SU-DHL-6 (cell line): ENCODE results near the gene QKI.

Experiments
- H2AFZ ChIP-seq: fragments of 200-600 bp; sonication (generic); 2 replicates; pipeline ENCODE4 v1.6.1; 2014; ENCODE audit warnings: low read depth, mild to moderate bottlenecking, moderate library complexity, mixed read lengths, antibody characterized with exemption, low read length; ENCODE audit not compliant: severe bottlenecking
- H3F3A ChIP-seq: fragments of 200-600 bp; shearing (Covaris generic); 2 replicates; pipeline ENCODE4 v1.6.0; 2016; ENCODE audit warnings: antibody characterized with exemption, mild to moderate bottlenecking; ENCODE audit not compliant: insufficient read depth
- H3K27ac ChIP-seq: fragments of 200-600 bp; sonication (generic); 2 replicates; pipeline ENCODE4 v1.5.1; 2016; ENCODE audit warnings: low read depth, mild to moderate bottlenecking, low read length, moderate library complexity, mixed read lengths
- H3K27me3 ChIP-seq: fragments of 200-600 bp; sonication (generic), shearing (Covaris generic); 2 replicates; pipeline ENCODE4 v1.6.0; 2014; ENCODE audit warnings: mild to moderate bottlenecking, low read length
- H3K36me3 ChIP-seq: fragments of 200-600 bp; sonication (generic); 2 replicates; pipeline ENCODE4 v1.6.1; 2014; ENCODE audit warnings: mild to moderate bottlenecking, low read length, mixed read lengths
- H3K4me2 ChIP-seq: fragments of 300-600, 200-600 bp; shearing (Covaris generic), sonication (generic); 2 replicates; pipeline ENCODE4 v1.6.0; 2014; ENCODE audit warnings: low read length, low read depth, mild to moderate bottlenecking; ENCODE audit not compliant: poor library complexity, severe bottlenecking
- H3K4me3 ChIP-seq: fragments of 200-600 bp; sonication (generic); 2 replicates; pipeline ENCODE4 v1.5.1; 2014; ENCODE audit warnings: antibody characterized with exemption, low read length, mild to moderate bottlenecking, mixed read lengths; ENCODE audit not compliant: insufficient read depth, poor library complexity, severe bottlenecking
- H3K79me2 ChIP-seq: fragments of 200-600 bp; sonication (generic); 2 replicates; pipeline ENCODE4 v1.6.1; 2014; ENCODE audit warnings: mild to moderate bottlenecking, low read length, moderate library complexity; ENCODE audit not compliant: insufficient read depth
- H3K9ac ChIP-seq: fragments of 200-600 bp; sonication (generic); 2 replicates; pipeline ENCODE4 v1.7.0; 2014; ENCODE audit warnings: mild to moderate bottlenecking, low read length
- H3K9me2 ChIP-seq: fragments of 200-600 bp; sonication (generic); replicated peaks from 2 replicates; pipeline ENCODE4 v1.6.1; 2014; ENCODE audit warnings: low read length; ENCODE audit not compliant: insufficient read depth
- H3K9me3 ChIP-seq: fragments of 200-600 bp; sonication (generic); 2 replicates; pipeline ENCODE4 v1.6.1; 2014; ENCODE audit warnings: low read length, mixed read lengths; ENCODE audit not compliant: insufficient read depth
- H4K20me1 ChIP-seq: fragments of 200-600 bp; sonication (generic); 2 replicates; pipeline ENCODE4 v1.6.1; 2014; ENCODE audit warnings: low read depth, mild to moderate bottlenecking, antibody characterized with exemption, low read length, moderate library complexity, mixed read lengths
- EZH2phosphoT487 ChIP-seq: fragments of 200-600 bp; sonication (generic), shearing (Covaris generic); conservative IDR thresholded peaks from 2 replicates; pipeline ENCODE4 v1.6.1; 2018; ENCODE audit warnings: mild to moderate bottlenecking, antibody characterized with exemption, low read length, moderate library complexity, mixed read lengths
- TF ChIP-seq, protein P1 (sequence below): fragments of 200-600 bp; sonication (generic); IDR thresholded peaks from one replicate; pipeline ENCODE4 v1.5.1; 2017; ENCODE audit warnings: antibody characterized with exemption, mild to moderate bottlenecking, low read length, moderate library complexity; ENCODE audit not compliant: insufficient read depth, poor library complexity, severe bottlenecking

The QKI gene

DNA sequence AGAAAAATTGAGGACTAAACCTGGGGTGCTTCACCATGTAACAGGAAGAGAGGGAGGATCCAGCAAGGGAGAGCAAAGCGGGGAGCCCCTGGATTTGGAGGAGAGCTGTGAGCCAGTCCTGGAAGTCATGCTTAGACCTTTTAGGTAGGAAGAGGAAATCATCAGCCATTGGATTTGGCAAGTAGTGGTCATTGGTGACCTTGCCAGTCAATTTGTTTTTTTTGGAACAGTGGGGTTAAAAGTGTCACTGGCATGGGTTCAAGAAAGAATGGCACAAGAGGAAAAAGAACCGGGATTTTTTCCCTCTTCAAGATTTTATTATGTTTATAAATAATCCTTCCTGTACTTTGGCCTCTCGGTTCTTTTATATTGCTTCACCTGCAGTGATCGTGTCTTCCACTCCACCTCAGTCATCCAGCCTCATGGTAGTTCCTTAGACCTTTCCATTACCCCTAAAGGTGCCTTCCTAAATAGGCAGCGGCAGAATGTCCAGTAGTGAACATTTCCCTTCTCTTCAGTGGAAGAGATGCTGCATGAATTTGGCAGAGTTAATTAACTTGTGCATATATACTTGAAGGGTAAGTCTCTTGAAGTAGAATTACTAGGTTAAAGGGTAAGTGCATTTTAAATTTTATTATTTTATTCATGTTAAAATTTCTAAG is 124.7 kb downstream of the QKI start:
- H3K9me2 ChIP-seq, result no peaks in the 10 kb centered on the region
- no peak overlapping the region for H3K27ac ChIP-seq
- H3K79me2 ChIP-seq, result no peaks in the 10 kb centered on the region; the same call in none of the 2 replicates
- H3K9me3 ChIP-seq, result no peaks in the 10 kb centered on the region
- H4K20me1 ChIP-seq, result peaks cover 4% of the 10 kb centered on the region; the same call in 1 of the 2 replicates
- H2AFZ ChIP-seq, result no peak overlapping the region
- no peak overlapping the region for H3K9ac ChIP-seq
- H3K27me3 ChIP-seq, result no peaks in the 10 kb centered on the region
- H3F3A ChIP-seq, result no peaks in the 10 kb centered on the region
- TF ChIP-seq EZH2phosphoT487, result no peak
- no peak overlapping the region for H3K4me3 ChIP-seq
- no peak overlapping the region for H3K4me2 ChIP-seq
- H3K36me3 ChIP-seq, result peaks cover 3% of the 10 kb centered on the region; the same call in 1 of the 2 replicates

- no peak overlapping the region for H3K4me3 ChIP-seq
- H4K20me1 ChIP-seq, result peaks cover 4% of the 10 kb centered on the region; the same call in 1 of the 2 replicates
- no peaks in the 10 kb centered on the region for H3K36me3 ChIP-seq
- H3K9me3 ChIP-seq, result no peaks in the 10 kb centered on the region
- H3K27me3 ChIP-seq, result no peaks in the 10 kb centered on the region
- no peaks in the 10 kb centered on the region; the same call in none of the 2 replicates for H3K79me2 ChIP-seq
- H3F3A ChIP-seq, result no peaks in the 10 kb centered on the region
- TF ChIP-seq, protein P1, sequence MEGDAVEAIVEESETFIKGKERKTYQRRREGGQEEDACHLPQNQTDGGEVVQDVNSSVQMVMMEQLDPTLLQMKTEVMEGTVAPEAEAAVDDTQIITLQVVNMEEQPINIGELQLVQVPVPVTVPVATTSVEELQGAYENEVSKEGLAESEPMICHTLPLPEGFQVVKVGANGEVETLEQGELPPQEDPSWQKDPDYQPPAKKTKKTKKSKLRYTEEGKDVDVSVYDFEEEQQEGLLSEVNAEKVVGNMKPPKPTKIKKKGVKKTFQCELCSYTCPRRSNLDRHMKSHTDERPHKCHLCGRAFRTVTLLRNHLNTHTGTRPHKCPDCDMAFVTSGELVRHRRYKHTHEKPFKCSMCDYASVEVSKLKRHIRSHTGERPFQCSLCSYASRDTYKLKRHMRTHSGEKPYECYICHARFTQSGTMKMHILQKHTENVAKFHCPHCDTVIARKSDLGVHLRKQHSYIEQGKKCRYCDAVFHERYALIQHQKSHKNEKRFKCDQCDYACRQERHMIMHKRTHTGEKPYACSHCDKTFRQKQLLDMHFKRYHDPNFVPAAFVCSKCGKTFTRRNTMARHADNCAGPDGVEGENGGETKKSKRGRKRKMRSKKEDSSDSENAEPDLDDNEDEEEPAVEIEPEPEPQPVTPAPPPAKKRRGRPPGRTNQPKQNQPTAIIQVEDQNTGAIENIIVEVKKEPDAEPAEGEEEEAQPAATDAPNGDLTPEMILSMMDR, result no peak
- no peak for TF ChIP-seq EZH2phosphoT487
- no peak overlapping the region for H3K27ac ChIP-seq
- H3K9ac ChIP-seq, result no peak overlapping the region
- no peak overlapping the region for H2AFZ ChIP-seq
- H3K4me2 ChIP-seq, result no peak overlapping the region
- H3K9me2 ChIP-seq, result no peaks in the 10 kb centered on the region
These were observed 128.8 kb downstream of the QKI start for GRCh38 chr6:163543321-163543720.

GRCh38 chr6:163545370-163545769 is 130.9 kb downstream of the QKI start:
- Histone ChIP-seq H2AFZ (no peak overlapping the region), H3K4me3 (no peak overlapping the region), H3K9ac (no peak overlapping the region), H4K20me1 (peaks cover 4% of the 10 kb centered on the region; the same call in 1 of the 2 replicates), H3K9me3 (no peaks in the 10 kb centered on the region), H3K27ac (no peak overlapping the region), H3K9me2 (no peaks in the 10 kb centered on the region), H3K36me3 (no peaks in the 10 kb centered on the region), H3K27me3 (no peaks in the 10 kb centered on the region), H3F3A (no peaks in the 10 kb centered on the region), H3K4me2 (no peak overlapping the region), H3K79me2 (no peaks in the 10 kb centered on the region; the same call in none of the 2 replicates)
- TF ChIP-seq EZH2phosphoT487, result no peak
- TF ChIP-seq, protein P1, result no peak

- Histone ChIP-seq H3K36me3 (no peaks in the 10 kb centered on the region), H3F3A (no peaks in the 10 kb centered on the region), H3K9me2 (no peaks in the 10 kb centered on the region), H2AFZ (no peak overlapping the region), H3K4me3 (no peak overlapping the region), H3K4me2 (no peak overlapping the region), H4K20me1 (peaks cover 4% of the 10 kb centered on the region; the same call in 1 of the 2 replicates), H3K27me3 (no peaks in the 10 kb centered on the region), H3K9ac (no peak overlapping the region), H3K9me3 (no peaks in the 10 kb centered on the region), H3K27ac (no peak overlapping the region), H3K79me2 (no peaks in the 10 kb centered on the region; the same call in 1 of the 2 replicates)
- TF ChIP-seq, protein P1, result no peak
- TF ChIP-seq EZH2phosphoT487, result no peak
These were observed 132.8 kb downstream of the QKI start for GRCh38 chr6:163547287-163547686.
